Superior temporal gyrus (tissue), 1 donor: ENCODE results near the gene EFCAB12.
"Not testable (repeated sequence)": the region's sequence is repeated elsewhere in the genome, so short reads cannot be mapped to it uniquely, and the experiment has no call there.

ENCODE experiments used
- DNase-seq: peaks from one replicate; pipeline ENCODE4 v3.0.0-alpha.2; 2016; ENCODE audit errors: extremely low spot score

EFCAB12 gene

GRCh38 chr3:129369711-129370110 lies 58.7 kb downstream of the EFCAB12 start:
- DNase-seq, result no peak

DNA sequence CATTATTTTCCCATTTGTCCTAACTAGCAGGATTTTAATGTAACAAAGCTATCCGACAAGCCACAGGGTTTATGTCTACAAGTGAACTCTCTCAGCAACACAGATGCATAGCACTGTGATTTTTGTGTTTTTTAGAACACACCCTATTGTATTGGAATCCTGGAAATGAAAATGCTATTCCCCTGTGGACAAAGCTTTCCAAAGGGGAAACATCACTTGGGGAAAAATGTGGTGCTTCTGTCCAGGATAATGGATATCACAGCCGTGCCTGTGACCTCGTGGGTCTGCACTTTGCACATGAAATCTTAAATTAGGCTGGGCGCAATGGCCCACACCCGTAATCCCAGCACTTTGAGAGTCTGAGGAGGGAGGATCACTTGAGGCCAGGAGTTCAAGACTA lies 60.6 kb downstream of the EFCAB12 start:
- no peak for DNase-seq

DNA sequence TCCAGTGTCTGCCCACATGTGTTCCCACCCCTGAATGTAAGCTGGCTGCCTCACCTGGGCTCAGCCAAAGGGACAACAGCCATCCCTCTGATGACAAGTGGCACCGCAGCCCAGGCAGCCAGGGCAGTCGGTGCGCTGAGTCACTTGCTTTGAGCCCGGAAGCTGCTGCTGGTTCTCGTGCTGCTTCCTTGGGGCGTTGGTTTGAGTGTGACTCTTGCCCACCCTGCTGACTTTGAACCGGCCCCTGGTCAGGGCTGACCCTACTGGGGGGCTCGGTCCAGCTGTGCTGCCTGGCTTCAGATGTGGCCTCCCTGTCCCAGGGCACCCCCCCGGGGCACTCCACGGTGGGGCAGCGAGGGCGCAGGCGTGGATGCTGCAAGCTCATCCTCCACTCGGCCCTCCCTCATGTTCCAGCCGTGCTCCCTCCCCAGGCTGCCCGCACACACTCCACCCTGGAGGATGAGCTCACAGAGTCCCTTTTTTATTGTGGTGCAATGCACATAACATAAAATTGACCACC lies 62.1 kb downstream of the EFCAB12 start:
- no peak for DNase-seq

DNA sequence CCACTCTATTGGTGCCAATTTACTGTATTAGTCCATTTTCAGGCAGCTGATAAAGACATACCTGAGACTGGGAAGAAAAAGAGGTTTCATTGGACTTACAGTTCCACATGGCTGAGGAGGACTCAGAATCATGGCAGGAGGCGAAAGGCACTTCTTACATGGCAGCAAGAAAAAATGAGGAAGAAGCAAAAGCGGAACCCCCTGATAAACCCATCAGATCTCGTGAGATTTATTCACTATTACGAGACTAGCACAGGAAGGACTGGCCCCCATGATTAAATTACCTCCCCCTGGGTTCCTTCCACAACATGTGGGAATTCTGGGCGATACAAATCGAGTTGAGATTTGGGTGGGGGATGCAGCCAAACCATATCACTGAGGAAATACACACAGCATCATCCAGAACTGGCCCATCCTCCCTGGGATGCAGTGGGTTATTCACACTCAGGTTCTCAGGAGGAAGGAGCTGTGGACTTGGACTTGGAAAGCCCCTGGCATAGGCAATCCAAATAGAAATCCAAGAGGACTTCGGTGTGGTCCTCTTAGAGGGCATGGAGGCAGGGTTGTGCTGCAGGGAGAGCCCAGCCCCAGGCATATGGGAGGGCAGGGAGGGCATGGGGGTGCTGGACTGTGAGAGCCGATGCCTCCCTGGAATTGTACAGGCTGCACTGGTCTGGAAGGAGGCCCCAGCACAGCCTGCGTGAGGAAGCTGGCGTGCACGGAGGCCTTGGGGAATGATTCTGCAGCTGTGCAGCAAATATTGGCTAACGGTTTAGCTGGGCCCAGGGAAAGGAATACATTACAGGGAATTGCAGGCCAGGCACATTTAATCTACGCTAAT lies 62.9 kb downstream of the EFCAB12 start:
- DNase-seq, result no peak

DNA sequence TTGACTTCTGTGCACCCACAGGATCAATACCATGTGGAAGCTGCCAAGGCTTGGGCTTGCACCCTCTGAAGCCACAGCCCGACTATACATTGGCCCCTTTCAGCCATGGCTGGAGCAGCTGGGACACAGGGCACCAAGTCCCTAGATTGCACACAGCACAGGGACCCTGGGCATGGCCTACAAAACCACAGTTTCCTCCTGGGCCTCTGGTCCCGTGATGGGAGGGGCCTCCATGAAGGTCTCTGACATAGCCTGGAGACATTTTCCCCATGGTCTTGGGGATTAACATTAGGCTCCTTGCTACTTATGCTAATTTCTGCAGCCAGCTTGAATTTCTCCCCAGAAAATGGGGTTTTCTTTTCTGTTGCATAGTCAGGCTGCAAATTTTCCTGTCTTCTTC lies 63.6 kb downstream of the EFCAB12 start:
- not testable (repeated sequence) for DNase-seq

DNA sequence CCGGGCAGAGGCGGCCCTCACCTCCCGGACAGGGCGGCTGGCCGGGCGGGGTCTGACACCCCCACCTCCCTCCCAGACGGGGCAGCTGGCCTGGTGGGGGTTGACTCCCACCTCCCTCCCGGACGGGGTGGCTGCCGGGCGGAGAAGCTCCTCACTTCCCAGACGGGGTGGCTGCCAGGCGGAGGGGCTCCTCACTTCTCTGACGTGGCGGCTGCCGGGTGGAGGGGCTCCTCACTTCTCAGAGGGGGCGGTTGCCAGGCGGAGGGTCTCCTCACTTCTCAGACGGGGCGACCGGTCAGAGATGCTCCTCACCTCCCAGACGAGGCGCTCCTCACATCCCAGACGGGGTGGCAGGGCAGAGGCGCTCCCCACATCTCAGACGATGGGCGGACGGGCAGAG lies 65.1 kb downstream of the EFCAB12 start:
- not testable (repeated sequence) for DNase-seq

DNA sequence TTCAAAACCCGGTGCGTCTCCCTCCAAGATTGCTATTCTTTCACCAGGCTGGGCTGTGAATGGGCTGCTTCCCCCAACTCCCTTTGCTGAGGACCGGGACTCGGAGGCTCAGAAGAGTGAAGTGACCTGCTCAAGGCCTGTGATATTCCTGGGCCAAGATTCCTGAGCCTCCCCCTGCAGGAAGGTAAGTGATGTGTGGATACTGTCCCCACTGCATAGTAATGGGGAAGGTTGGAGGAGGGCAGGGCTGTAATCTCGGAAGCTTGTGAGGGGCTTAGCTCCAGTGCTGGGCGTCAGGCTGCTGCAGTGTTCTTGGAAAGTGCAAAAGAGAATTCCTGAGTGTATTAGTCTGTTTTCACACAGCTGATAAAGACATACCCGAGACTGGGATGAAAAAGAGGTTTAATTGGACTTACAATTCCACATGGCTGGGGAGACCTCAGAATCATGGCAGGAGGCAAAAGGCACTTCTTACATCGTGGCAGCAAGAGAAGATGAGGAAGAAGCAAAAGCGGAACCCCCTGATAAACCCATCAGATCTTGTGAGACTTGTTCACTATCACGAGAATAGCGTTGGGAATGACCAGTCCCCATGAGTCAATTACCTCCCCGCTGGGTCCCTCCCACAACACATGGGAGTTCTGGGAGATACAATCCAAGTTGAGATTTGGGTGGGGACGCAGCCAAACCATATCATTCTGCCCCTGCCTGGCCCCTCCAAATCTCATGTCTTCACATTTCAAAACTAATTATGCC lies 67.6 kb downstream of the EFCAB12 start:
- DNase-seq, result no peak

DNA sequence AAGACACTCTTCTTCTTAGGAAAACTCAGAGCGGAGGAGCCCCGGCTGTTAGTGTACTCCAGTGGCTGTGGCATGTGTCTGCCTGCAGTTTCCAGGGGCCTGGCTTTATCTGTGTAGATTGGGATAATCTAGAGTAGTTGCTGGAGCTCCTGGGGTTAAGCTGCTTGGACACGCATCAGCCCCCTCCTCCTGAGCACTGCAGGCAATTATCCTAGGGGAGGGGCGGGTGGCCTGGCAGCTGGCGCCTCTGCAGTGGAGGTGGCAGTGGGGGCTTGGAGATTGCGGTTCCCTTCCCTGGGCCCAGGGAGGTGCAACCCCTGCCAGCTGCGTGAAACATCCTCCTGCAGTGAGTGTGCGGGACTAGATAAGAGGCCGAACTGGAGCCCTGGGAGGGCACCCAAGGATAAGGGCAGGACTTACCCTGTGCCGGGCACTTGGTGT lies 68.2 kb downstream of the EFCAB12 start:
- no peak for DNase-seq

- no peak for DNase-seq
Observed at GRCh38 chr3:129358772-129359371, 69.6 kb downstream of the EFCAB12 start.

- DNase-seq, result no peak
Observed at GRCh38 chr3:129358177-129358771, 70.2 kb downstream of the EFCAB12 start.

DNA sequence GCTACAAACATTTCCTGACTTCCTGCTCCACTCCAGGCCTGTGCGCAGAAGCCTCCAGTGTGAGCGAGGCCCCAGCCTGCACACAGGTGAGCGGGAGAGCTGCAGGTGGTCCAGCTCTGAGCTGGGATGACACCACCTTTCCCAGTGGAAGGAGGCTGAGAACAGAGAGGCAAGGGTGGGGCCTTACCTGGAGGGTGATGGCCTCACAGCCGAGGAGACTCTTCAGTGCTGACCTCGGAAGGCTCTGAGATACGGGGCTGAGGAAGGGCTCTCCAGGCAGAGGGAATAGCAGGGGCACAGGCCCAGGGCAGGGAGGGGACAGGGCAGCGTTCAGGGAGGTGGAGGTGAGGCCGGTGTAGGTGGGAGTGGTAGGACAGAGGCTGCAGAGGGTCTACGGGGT lies 70.8 kb downstream of the EFCAB12 start:
- no peak for DNase-seq

DNA sequence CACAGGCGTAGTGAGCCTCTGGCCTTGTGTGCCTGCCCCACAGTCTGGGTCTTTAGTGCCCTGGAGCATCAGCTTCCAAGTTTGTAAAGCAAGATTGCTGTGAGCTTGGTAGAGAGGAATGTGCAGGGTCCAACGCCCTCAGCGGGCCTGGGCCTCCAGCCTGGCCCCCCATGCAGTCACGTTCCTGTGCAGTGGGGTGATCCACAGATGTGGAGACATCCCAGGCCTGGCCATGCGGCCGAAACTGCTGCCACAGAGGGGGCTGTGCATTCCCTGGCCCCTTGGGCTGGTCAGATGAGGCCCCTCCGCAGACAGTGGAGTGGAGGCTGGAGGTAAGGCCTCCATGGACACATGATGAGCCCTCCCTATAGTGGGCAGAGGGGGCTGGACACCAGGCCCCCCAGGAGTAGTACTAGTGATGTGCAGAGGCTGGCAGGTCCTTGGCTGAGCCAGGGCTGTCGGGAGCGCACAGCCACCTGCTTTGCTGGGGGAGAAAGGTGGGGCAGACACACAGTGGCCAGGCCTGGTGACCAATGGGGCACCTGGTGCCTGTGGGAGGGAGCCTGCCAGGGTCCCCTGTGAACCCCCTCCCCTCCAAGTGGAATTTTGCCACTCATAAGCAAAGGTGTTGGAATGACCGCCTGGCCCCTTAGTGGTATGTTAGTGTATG lies 71.5 kb downstream of the EFCAB12 start:
- no peak for DNase-seq

GRCh38 chr3:129353589-129353941 lies 74.9 kb downstream of the EFCAB12 start:
- DNase-seq, result no peak

DNA sequence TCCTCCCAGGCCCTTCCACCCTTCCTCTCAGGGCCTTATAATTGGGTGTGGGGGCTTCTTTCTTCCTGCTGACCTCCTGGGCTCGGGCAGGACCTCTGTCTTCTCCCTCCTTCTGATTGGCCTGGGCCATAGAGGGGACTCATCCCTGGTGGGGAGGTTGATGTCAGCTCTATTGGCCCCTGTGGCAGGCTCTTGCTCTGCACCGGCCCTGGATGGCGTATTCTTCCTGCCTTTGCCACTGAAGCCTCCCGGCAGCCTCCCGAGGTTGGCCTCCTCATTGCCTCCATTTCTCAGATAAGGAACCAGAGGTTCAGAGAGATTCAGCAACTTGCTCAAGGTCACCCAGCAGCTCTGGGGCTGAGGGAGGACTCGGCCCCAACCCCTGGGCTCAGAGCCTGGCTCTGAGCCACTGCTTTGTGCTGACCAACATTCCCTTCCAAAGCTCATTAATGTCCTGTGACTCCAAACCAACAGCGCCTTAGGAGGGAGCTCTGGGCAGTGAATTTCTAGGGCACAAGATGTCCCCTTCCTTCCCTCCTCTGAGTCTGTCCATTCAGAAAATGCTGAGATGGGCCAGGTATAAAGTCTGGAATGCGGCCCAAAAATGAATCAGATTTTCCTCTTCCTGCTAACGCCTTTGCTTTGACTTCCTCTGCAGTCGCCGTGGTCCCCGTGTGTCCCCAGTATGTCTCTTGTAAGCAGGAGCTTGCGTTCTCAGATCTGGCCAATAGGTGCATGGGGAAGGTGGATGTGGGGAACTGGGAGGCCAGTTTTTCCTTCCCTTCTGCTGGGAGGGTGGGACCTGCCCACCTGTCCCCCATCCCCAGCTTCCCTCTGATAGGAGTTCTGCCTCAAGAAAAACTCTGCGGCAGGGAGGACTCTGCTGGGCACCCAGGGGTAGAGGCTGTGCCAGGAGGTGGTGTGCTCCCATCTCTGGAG lies 75.5 kb downstream of the EFCAB12 start:
- no peak for DNase-seq

DNA sequence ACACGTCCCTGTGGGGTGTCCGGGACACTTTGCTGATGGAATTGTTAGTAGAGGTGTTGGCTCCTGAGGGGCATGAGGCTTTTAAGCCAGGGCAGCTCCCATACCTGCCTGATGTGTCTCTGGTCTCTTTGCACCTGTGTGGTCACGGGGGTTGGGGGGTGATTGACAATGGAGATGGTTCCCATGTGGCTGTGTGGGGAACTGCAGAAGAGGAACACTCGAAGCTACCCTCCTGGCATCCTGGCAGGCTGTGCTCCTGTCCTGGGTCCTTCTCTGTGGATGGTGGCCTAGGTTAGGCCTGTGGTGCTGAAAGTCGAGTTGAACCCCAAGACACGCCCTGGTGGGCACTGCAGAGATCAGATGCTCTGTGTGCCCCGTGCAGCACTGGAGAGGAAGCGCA lies 76.4 kb downstream of the EFCAB12 start:
- DNase-seq, result no peak
